M059J (cell line): ENCODE data around the gene FBXO2. TPM values are rescaled to one million over a fixed set of nuclear protein-coding genes. Genes with fewer than 3 reads are reported as not detected.

Source experiments
- DNase-seq: peaks from one replicate; pipeline ENCODE4 v3.0.0-alpha.2; 2012; ENCODE audit warnings: low read depth
- total RNA-seq: library from RNA; depleted of rRNA; stranded (reverse); fragments of >200 nt; shearing (Covaris generic); gene quantifications from 2 replicates; pipeline ENCODE4 v1.2.3, GENCODE V29; 2014

Gene FBXO2
- total RNA-seq, 1 experiment from 2014 or later = 7.5 TPM

- peak; percentile 87 for DNase-seq
These were observed 948 bp downstream of the FBXO2 start for GRCh38 chr1:11653101-11653860.

DNA sequence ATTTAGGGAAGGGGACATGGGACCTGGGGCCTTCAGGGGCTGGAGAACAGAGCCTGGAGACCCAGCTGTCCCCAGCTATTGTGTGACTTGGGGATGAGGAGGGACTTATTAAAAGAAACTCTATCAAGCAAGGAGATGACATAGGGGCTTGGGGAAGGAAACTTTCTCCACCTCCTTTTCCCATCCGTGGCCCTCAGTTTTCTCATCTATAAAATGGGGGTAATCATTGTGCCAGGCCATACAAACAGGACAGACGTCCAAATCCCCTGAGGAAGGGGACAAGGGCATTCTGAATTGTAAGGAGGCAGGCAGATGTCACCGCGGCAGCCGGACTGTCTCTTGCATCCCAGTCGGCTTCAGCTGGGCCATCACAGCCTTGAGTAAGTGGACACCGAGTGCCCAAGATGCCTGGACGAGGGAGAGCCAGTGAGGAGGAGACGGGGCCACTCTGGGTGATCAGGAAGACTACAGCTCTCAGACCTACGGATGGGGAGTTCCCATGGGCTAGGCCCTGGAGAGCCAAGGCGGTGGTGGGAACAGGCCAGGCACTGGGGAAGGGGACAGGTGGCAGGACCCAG is 1.9 kb downstream of the FBXO2 start:
- no peak for DNase-seq

DNA sequence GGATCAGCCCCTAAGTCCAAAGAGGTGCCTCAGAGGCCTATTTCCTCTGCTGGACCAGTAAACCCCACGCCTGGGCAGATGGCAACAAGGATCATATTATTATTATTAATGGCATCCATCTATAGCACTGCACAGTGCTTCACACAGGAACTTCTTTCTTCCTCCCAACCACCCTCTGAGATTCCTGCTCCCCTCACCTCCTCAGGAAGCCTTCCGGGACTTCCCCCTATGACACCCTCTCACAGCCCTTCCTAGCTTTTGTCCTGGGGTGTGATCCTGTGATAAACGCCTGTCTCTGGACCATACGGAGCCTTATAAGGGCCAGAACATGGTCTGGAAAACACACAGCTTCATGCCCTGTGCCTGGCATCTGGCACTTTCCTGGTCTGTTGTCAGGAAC is 3.2 kb downstream of the FBXO2 start:
- DNase-seq = no peak

GRCh38 chr1:11650331-11650991 is 3.8 kb downstream of the FBXO2 start:
- DNase-seq = peak; percentile 65

DNA sequence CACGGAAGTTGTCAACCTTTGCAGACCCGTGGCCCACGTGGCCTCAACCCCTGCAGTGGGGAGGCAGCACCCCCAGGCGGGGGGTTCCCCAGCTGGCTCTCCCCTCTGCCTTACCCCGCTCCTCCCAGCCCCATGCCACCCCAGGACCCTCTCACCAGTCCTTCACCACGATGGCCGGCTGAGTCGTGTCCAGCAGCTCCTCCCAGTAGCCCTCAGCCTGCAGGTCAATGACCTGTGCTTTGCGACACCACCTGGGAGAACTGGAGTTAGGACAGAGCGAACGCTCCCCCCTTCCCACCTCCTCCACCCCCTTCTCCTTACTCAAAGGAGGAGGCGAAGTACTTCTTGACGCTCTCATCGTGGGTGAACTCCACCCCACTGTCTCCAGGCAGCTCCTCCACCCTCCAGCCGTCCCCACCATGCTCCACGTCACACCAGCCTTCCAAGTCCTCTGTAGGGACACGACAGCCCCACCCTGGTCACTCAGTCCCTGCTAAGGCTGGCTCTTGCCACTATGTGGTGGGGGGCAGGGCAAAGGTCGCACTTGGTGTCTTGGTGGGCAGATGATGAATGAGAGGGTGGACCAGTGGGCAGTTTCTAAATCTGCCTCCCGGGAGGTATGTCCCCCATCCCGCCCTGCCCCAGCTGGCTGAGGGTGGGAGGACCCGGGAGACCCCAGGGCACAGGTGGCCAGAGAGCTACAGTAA is 4.5 kb downstream of the FBXO2 start:
- no peak for DNase-seq

DNA sequence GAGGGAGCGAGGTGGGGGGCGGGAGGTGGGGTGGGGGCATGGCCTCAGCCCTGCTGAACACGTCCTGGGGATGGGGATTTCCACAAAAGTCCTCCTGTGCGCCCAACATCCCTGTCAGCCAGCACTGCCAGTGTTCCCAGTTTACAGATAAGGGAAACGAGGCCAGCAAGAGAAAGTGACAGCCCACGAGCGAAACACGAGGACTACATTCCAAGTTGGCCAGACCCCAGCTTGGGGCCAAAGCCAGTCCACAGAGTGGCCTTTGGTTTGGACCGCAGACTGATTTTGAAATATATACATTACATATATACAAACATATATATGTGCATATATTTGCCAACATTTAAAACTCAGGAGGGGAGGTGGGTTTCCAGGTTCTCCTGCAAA is 5.0 kb downstream of the FBXO2 start:
- no peak for DNase-seq

- DNase-seq = peak; percentile 20
These were observed 5.5 kb downstream of the FBXO2 start for GRCh38 chr1:11648732-11649158.

- DNase-seq = no peak
These were observed 6.2 kb downstream of the FBXO2 start for GRCh38 chr1:11648039-11648438.

- no peak for DNase-seq
These were observed 6.9 kb downstream of the FBXO2 start for GRCh38 chr1:11647333-11647732.

DNA sequence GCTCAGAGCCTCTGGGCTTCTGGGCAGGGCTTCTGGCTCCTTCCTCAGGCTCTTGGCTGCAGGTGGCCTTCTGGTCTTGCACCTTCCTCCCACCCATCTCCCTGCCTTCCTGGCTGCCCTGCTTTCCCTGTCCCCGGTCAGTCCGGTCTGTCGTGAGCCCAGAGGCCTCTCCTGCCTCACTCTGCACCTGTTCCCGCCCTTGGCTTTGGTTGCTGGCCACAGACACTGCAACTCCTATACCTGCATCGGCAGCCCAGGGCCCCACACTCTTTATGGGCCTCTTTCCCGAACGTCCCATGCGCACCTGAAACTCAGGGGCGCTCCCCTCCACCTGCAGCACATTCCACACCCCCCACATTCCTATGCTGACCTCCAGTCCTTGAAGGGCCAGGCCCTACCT is 7.9 kb downstream of the FBXO2 start:
- DNase-seq = no peak

GRCh38 chr1:11645670-11646265 is 8.5 kb downstream of the FBXO2 start:
- peak; percentile 74 for DNase-seq

- no peak for DNase-seq
These were observed 9.0 kb downstream of the FBXO2 start for GRCh38 chr1:11645270-11645669.

DNA sequence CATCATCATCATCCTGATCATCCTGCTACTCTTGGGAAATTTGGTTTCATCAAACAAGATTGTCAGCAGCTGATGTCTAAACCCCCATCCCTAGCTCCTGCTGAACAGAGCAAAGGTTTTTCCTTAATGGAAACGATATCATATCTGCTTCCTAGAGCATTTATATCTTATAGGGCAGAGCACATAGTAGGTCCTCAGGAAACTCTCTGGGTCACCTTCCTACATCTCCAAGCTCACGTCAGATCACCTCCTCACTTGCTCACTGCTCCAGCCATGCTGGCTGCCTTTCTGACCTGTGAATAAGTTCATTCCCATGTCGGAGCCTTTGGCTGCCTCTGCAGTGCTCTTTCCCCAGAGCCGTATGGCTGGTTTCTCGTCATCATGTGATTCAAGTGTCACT is 10.4 kb downstream of the FBXO2 start:
- DNase-seq = no peak

GRCh38 chr1:11642418-11643017 is 11.7 kb downstream of the FBXO2 start:
- peak; percentile 53 for DNase-seq

- DNase-seq = no peak
These were observed 12.4 kb downstream of the FBXO2 start for GRCh38 chr1:11641776-11642305.

DNA sequence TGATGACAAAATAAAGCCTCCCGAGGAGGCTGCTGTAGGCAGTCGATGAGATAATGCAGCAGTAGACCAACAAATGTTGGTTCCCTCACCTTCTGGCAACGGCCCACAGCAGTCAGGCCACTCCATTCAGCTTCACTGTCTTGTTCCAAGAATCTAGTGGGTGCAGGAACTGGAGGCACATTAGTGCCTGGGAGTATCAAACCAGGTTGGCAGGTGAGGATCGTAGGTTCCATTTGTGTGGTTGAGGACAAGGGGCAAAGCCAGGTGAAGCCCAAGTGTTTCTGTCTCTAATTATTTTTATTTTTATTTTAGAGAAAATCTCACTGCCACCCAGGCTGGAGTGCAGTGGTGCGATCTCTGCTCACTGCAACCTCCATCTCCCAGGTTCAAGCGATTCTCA is 13.3 kb downstream of the FBXO2 start:
- DNase-seq = no peak

DNA sequence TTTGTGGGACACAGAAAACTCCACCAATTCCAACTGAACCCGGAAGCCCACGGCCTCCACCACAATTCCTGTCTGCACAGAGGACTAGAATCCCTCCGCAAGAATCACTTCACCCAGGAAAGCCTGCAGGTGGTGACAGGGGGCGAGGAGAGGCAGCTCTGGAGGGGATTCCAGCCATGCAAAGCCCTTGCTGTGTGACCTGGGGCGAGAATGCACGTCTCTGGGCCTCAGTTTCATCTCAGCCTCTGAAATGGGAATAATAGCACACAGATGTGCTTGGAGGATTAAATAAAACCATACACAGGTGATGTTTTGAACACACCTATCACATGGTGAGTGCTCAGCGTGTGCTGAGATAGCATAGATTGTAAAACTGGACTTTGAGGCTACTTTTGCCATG is 14.1 kb downstream of the FBXO2 start:
- DNase-seq = no peak

- DNase-seq = no peak
These were observed 14.9 kb downstream of the FBXO2 start for GRCh38 chr1:11639372-11639771.

DNA sequence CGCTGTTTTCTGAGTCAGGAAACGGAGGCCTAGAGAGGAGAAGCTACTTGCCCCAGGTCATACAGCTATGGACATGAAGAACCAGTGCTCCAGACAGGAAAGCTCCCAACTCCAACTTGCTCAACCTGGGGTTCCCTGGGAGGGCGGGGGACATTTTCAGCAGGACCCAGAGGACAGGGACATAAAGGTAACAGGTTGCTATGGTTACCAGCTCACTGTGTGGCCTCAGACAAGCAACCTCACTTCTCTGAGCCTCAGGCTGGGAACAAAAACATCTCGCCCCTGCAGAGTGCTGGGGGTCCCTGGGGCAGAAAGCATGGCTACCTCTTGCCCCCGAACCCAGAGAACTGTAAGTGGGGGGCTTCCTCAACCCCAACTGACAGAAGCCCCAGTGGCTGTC is 16.1 kb downstream of the FBXO2 start:
- DNase-seq = no peak

DNA sequence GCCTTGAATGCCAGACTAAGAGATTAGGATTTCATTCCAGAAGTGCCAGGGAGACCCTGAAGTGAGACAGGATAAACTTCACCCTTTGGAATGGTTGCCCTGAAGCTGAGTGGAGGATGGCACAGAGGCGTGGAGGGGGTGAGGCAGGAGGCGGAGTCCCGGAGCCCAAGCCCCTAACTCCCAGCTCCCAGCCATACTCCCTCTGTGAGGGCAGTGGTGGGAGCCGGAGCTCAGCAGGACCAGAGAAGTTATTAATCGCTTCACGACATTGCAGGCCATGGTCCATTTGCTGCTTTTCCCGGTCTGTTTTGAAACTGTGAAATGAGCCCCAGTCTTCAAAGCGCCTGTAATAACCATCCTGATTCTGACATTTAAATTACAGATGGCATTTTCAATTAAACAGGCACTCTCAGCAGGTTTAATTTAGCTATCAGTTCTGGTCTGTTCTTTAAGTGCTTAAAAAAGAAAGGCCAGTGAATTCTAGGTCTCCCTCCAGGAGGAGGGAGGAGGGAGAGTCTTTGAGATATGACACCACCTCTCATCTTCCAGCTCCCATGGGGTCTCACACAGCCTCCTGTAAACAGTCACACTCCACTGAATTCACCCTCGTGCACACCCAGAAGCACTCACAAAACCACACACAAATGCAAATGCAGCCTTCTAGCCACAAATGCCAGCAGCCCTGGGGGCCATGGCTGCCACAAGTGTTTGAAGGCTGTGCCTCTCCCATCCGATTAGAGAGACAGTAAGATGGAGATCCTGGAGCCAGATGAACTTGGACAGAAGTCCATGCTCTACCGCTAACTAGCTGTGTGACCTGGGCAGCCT is 19.6 kb downstream of the FBXO2 start:
- no peak for DNase-seq
